Right ventricle myocardium superior (tissue), 1 donor: ENCODE results near the gene MFSD12. TPM values are rescaled to one million over a fixed set of nuclear protein-coding genes. Genes with fewer than 3 reads are reported as not detected.
"Not testable (repeated sequence)": the region's sequence is repeated elsewhere in the genome, so short reads cannot be mapped to it uniquely, and the experiment has no call there.

ENCODE experiments used
- ATAC-seq: fragments of 200-7000 bp; cut with Tn5 transposase; one replicate; pipeline ENCODE4 v1.9.1; 2020; ENCODE audit warnings: mild to moderate bottlenecking; ENCODE audit not compliant: poor library complexity
- DNase-seq: peaks from one replicate; pipeline ENCODE4 v3.0.0-alpha.2; 2020
- intact Hi-C: fragments of 100-400 bp; cut with DNase I; formaldehyde crosslinking; loops from one replicate; pipeline ENCODE4 v1.11.2; 2022
- total RNA-seq: library from RNA; stranded (reverse); fragmentation: NEBNext Ultra II Directional; extraction: Animal tissue kit (Norgen Biotek cat#: 25700); gene quantifications from one replicate; pipeline ENCODE4 v1.2.1, GENCODE V29; 2021
- donor health status: DM: no; HTN: yes; CAD: no; lungs with severe emphysema.

MFSD12 gene
- total RNA-seq, 1 donor from 2014 or later = 21.7 TPM

GRCh38 chr19:3586127-3586626, 28.8 kb upstream of the MFSD12 start:
- intact Hi-C loops = loop anchor here (2.0 kb wide), 1 partner anchor 33 kb away; no protein-coding TSS in a partner anchor
- ATAC-seq = no peak
- DNase-seq = no peak

DNA sequence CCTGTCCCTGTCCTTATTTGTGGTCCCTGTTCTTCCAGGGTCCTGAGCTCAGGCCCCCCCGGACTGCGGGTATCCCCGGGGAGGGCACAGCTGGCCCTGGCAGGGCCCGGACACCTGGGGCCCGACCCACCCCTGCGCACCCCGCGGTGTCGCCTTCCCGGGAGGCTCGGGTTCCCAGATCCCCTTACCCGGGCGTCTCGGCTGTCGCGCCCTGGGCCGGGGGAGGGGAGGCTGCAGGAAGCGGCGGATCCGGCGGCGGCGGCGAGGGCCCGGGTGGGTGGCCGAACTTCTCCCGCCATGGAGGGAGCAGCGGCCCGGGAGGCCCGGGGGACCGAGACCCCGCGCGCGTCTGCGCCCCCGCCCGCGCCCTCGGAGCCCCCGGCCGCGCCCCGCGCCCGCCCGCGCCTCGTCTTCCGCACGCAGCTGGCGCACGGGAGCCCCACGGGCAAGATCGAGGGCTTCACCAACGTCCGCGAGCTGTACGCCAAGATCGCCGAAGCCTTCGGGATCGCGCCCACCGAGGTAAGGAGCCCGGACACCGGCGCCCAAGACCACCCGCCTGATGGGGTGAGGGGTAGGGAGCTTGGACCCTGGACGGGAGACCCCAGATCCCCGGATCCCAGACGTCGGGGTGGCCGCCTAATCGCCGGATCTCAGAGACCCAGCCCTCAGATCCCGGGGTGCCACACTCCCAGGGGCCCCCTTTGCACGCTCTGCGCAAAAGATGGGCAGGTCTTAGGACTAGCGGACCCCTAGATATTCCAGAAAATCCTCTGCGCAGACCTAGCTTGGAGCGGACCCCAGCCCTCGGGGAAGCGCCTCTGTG, 28.1 kb upstream of the MFSD12 start, which contains the start of gene GIPC3:
Gene GIPC3, plus strand, starts transcription at position 178 of the 826 bp plus-strand sequence. Its CDS starts 120 bp downstream, at position 298.
- no peak for ATAC-seq
- intact Hi-C loops = loop anchor here (2.0 kb wide), 1 partner anchor 33 kb away; no protein-coding TSS in a partner anchor

DNA sequence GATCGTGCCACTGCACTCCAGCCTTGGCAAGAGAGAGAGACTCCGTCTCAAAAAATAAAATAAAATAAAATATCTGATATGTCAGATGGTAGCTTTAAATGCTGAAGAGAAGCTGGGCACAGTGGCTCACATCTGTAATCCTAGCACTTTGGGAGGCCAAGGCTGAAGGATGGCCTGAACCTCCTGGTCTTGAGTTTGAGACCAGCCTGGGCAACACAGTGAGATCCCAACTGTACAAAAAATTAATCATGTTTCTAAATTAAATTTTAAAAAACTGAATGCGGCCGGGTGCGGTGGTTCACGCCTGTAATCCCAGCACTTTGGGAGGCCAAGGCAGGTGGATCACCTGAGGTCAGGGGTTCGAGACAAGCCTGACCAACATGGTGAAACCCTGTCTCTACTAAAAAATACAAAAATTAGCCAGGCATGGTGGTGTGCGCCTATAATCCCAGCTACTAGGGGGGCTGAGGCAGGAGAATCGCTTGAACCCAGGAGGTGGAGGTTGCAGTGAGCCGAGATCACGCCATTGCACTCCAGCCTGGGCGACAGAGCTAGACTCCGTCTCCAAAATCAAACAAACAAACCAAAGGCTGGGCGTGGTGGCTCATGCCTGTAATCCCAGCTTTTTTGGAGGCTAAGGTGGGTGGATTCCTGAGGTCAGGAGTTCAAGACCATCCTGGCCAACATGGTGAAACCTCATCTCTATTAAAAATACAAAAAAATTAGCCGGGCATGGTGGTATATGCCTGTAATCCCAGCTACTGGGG, 26.8 kb upstream of the MFSD12 start:
- intact Hi-C loops, DNase-seq, ATAC-seq: not testable (repeated sequence)

More for the DNA sequence above, 28.1 kb upstream of the MFSD12 start, which contains the start of gene GIPC3:
- no peak for DNase-seq

- ATAC-seq, intact Hi-C loops, DNase-seq: not testable (repeated sequence)
Observed at GRCh38 chr19:3581792-3582191, 24.4 kb upstream of the MFSD12 start.

GRCh38 chr19:3580156-3580934, 23.0 kb upstream of the MFSD12 start:
- no peak for ATAC-seq
- intact Hi-C loops = no loop called here
- no peak for DNase-seq

GRCh38 chr19:3578390-3578789, 21.0 kb upstream of the MFSD12 start:
- intact Hi-C loops = no loop called here
- ATAC-seq = no peak
- no peak for DNase-seq

DNA sequence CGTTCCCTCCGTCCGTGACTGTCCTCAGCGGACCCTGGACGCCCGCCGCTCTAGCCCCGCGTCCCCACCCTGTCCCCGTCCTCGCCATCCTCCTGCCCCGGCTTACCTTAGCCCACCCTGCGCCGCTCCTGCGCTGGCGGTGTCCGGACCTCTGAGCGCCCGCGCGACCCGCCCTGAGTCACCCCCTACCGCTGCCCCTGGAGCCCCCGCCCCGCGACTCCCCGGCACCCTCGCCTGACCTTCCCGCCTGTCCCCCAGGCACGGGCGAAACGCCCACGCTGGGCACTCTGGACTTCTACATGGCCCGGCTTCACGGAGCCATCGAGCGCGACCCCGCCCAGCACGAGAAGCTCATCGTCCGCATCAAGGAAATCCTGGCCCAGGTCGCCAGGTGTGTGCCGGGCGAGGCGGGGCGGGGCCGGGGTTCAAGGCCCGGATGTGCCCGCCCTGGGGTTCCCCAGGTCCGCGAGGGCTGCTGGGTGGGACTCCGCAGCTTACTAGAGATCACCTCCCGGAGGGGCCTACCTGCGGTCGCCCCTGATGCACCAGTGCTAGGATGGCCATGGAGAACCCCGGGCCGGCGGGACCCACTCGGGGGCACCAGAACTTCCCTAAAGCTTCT, 20.4 kb upstream of the MFSD12 start:
- no peak for DNase-seq
- ATAC-seq = no peak
- intact Hi-C loops = no loop called here

DNA sequence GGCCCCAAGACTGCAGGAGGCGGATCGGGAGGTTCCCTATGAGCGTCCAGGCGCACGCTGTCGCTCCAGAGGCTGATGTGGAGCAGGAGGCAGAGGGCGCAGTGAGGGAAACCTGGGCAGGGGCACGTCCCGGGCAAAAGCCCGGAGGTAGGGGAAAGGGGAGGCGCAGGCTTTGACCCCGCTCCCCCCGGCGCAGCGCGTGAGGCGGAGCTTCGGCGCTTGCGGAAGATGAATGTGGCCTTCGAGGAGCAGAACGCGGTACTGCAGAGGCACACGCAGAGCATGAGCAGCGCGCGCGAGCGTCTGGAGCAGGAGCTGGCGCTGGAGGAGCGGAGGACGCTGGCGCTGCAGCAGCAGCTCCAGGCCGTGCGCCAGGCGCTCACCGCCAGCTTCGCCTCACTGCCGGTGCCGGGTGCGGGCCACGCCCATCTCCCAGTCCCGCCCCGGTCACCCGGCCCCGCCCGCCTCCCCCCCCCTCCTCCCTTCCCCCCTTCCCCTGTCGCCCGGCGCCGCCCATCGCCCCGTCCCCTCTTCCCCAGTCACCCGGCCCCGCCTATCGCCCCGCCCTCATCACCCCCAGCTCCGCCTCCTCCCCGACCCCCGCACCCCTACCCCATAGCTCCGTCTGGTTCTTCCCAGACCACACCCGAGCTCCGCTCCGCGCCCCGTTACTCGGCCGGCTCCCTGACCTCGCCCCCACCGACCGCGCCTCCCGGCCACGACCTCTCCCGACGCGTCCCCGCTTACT, 19.5 kb upstream of the MFSD12 start:
- peak; percentile 81 for DNase-seq
- intact Hi-C loops = no loop called here
- peak; percentile 30 for ATAC-seq

DNA sequence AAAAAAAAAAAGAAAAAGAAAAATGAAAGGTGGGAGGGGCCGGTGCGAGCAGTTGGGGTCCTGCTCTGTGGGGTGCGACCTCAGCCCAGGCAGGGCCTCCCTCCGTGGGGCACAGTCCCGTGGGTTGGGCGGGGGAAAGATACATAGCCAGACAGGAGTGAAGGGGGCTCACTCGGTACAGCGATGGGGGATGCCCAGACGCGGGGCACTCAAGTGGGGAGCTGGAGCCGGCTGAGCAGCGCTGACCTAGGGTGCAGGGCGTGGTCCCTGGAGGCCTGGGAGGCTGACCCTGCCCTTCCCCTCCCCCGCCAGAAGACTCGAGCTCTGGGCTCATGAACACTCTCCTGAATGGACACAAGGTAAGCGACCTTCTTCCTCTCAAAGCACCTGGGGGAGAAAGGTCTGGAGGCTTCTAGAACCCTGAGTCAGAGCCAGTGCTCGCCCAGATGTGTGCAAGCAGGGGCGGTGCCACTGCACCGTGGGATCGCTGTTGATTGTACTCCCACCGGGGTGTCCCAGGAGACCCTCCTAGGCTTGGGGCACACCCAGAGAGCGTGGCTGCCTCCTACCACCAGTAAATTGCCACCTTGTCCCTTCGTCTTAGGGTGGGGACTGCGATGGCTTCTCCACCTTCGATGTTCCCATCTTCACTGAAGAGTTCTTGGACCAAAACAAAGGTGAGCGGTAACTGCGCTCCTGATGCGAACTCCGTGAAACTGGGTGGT, 18.7 kb upstream of the MFSD12 start:
- DNase-seq = no peak
- intact Hi-C loops = no loop called here
- ATAC-seq = no peak

DNA sequence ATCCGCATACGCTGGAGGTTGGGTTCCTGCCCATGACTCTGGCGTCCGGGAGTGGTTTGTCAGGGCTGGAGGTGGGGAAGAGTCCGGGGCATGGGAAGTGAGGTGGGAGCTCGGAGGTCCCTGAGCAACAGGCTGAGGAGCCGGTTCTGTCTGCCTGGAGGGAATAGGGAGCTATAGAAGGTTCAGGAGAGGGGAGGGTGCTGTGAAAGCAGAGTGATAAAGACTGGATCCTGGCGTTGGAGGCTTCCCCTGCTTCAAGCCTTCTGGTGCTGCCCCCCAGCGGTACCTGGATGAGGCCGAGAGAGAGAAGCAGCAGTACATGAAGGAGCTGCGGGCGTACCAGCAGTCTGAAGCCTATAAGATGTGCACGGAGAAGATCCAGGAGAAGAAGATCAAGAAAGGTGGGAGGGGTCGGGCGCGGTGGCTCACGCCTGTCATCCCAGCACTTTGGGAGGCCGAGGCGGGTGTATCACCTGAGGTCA, 17.9 kb upstream of the MFSD12 start:
- ATAC-seq (no peak), DNase-seq (no peak)
- intact Hi-C loops = no loop called here

DNA sequence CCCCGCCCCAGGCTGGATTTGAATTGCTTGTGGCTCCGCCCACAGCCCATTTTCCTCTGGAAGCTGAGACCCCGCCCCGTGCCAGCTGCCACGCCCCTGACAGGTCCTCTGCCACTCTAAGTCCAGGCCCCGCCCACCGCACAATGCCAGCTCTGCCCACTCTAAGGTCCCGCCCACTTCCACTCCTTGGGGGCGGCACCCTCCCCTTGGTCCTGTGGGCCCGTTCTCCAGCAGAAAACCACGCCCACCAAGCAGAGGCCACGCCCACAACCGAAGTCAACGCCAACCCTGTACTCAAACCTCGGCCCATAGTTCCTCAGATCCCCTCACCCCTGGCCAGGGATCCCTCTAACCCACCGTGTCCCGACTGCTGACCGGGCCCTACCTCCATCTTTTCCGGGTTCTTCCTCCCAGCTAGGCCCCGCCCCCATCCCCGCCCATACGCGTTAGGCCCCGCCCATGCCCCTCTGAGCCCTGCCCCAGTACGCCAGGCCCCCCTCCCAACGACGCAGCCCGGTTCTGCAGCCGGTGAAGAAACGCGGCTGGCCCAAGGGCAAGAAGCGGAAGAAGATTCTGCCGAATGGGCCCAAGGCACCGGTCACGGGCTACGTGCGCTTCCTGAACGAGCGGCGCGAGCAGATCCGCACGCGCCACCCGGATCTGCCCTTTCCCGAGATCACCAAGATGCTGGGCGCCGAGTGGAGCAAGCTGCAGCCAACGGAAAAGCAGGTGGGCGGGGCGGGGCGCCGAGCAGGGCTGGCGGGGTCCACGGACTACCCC, 16.7 kb upstream of the MFSD12 start:
- peak; percentile 93 for DNase-seq
- intact Hi-C loops = no loop called here
- peak; percentile 19 for ATAC-seq

DNA sequence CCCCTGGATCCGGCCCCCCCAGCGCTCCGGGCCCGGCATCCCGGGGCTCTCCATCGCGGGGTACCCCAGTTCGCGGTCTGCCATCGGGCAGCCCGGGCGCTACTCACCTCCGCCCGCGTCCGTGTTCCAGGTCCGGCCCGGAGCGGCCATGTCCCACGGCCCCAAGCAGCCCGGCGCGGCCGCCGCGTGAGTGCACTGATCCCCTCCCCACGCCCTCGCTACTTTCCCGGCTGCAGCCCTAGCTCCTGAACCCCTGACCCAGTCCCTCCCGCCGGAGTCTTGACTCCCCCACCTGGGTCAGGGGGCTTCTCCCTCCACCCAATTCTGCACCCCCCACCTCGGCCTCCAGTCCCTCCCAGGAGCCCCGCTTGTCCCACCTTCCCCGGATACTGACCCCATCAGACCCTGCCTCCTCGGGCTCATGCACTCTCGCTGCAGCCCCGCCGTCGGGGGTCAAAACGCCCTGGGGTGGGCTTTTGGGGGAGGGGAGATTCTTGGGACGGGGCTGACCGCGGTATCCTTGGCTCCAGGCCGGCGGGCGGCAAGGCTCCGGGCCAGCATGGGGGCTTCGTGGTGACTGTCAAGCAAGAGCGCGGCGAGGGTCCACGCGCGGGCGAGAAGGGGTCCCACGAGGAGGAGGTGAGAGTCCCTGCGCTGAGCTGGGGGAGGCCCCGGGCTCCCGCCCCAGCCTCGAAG, 15.9 kb upstream of the MFSD12 start:
- intact Hi-C loops = no loop called here

DNA sequence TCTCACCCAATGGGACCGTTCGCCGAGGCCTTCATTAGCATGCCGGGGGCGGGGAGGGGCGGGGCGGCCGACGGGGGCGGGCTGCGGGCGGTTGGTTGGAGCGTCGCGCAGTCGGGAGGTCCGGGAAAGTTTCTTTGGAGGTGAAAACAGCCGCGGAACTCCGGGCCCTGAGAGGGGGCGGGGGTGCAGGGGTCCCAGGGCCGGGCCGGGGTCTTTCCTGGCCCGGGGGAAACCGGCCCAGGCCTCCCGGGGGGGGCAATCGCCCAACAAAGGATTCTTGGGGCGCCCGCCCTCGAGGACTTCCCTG, 15.4 kb upstream of the MFSD12 start, which contains the start of gene HMG20B:
Gene HMG20B, plus strand, starts transcription at position 90 of the 307 bp plus-strand sequence. CDS start 366 bp downstream, outside the sequence.
- no peak for ATAC-seq
- no peak for DNase-seq
- intact Hi-C loops = no loop called here

More for the DNA sequence above, 15.9 kb upstream of the MFSD12 start:
- ATAC-seq = peak; percentile 10
- peak; percentile 63 for DNase-seq

- DNase-seq (peak; percentile 100), ATAC-seq (peak; percentile 97)
- intact Hi-C loops = no loop called here
Observed at GRCh38 chr19:3572132-3572854, 14.9 kb upstream of the MFSD12 start.

DNA sequence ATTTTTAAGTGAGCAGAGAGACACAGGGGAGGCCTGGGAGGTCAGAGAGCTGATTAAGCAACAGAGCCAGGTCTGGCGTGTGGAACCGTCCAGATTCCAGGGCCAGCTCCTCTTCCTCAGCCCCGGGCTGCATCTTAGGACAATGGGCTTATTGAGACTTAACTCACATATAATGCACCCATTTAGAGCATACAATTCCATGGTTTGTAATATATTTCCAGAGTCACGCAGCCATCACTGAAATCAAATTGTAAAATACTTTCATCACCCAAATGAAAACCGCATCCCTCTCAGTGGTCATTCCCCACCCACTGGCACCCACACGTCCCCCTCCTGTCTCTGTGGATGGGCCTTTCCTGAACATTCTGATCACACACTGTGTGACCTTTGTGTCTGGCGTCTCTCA, 13.2 kb upstream of the MFSD12 start:
- DNase-seq (no peak), ATAC-seq (no peak)
- intact Hi-C loops = no loop called here
